Parietal lobe (tissue), 1 donor: ENCODE results near the gene TLDC2. TPM values are rescaled to one million over a fixed set of nuclear protein-coding genes. Genes with fewer than 3 reads are reported as not detected.

Experiments
- total RNA-seq: library from RNA; depleted of rRNA; stranded (reverse); fragments of >200 nt; gene quantifications from one replicate; pipeline ENCODE4 v1.2.3, GENCODE V29; 2014

TLDC2 gene
- total RNA-seq: not detected

GRCh38 chr20:36875702-36876472 lies at the start of gene TLDC2:
TLDC2 (plus strand) TSS chr20:36876138; CDS start chr20:36876175, 37 bp downstream.

Other genes with a start within 250 kb of the TLDC2 start
- gene SLA2, start 229.9 kb upstream of the TLDC2 start, total RNA-seq: 0.31 TPM
- gene NDRG3, start 130.0 kb upstream of the TLDC2 start, total RNA-seq: 43.5 TPM
- gene DSN1, start 102.4 kb upstream of the TLDC2 start, total RNA-seq: 5.3 TPM
- 38.8 TPM for gene SAMHD1, start 75.6 kb downstream of the TLDC2 start, total RNA-seq
- 25.0 TPM for gene RBL1, start 219.9 kb downstream of the TLDC2 start, total RNA-seq